ENCODE measurements around the gene RPL19. TPM values are rescaled to one million over a fixed set of nuclear protein-coding genes. Genes with fewer than 3 reads are reported as not detected.

Gene RPL19
- total and polyA plus RNA-seq, 8 donors = 925 to 1,714 (median 1,229) TPM

DNA sequence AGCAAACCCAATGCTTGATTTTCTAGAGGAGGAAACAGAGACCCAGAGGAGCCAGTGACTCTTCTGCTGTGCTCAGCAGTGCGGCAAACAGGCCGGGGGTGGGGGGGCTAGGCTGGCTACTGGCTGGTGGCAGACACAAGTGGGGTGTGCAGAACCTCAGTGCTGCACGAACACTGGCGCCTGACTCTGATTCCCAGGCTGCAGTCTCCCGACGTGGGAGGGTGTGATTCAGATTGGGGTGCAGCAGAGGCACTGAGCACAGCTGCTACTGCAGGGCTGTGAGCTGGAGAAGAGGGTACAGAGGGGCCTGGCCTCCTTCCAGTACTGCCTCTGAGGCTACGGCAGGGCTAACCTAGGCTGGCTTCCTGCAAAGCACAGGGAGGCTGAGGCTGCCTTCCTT lies 8.1 kb downstream of the RPL19 start:
- H3K27ac ChIP-seq = no peak overlapping the region
- no peaks in the 10 kb centered on the region for H3K9me3 ChIP-seq
- H3K4me3 ChIP-seq = no peak overlapping the region
- no peaks in the 10 kb centered on the region for H3K4me1 ChIP-seq
- TF ChIP-seq CTCF (IDR thresholded peaks at IDR 0.05) = no peak
- H3K36me3 ChIP-seq = peaks cover 5 to 20% (median 14%) of the 10 kb centered on the region in 3 donors
- ATAC-seq (no peak), DNase-seq (peak in 2 of 6 donors; percentile 30 to 47), FAIRE-seq (no peak)
- intact Hi-C loops (cut with DNase I) = no loop called here
- WGBS, 2 donors = 56 to 68% methylated on average over 7 of the region's 7 CpGs
- H3K27me3 ChIP-seq = no peaks in the 10 kb centered on the region

- no peak for TF ChIP-seq CTCF (IDR thresholded peaks at IDR 0.05)
- Histone ChIP-seq H3K36me3 (peaks cover 5 to 13% (median 6%) of the 10 kb centered on the region in 3 donors), H3K27me3 (no peaks in the 10 kb centered on the region), H3K4me3 (no peak overlapping the region), H3K4me1 (no peaks in the 10 kb centered on the region), H3K9me3 (no peaks in the 10 kb centered on the region), H3K27ac (no peak overlapping the region)
- FAIRE-seq (no peak), DNase-seq (peak in 1 of 6 donors; percentile 51), ATAC-seq (peak in 2 of 4 donors; percentile 4 to 21)
- whole genome bisulfite sequencing, 2 donors = 63 to 65% methylated on average over 8 of the region's 8 CpGs
- intact Hi-C loops (cut with DNase I) = no loop called here
These were observed 8.8 kb downstream of the RPL19 start for GRCh38 chr17:39208893-39209292.

DNA sequence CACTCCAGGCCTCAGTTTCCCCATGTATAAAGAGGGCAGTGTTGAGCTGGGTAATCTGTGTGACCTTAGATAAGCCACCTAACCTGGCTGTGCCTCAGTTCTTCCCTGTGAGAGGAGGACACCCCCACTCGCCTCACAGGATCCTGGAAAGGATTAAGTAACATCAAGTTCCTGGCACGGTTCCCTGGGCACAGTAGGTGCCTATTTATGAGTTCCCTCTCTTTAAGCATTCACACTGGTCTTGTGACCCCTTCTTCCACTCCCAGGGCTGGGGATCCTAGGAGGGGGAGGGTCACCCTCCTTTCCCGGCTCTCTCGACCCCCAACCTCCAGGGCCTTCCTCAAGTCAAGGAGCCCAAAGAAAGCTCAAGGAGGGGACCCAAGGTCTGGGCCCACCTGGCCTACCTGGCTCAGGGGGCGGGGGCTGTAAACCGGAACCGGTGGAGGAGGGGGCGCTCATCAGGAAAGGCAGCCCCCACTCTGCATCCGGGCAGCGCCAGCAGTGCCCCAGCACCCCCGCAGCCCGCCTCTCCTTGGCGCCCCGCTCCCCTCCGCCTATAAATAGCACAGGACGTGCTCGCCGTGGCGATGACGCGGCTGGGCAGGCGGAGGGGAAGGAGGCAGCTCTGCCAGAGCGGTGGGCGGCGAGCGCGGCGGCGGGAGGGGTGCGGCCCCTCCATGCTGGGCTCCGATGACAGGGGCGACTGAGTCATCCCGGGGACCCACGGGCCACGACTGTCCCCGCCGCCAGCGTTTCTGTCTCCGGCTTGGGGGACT lies 9.4 kb downstream of the RPL19 start:
- H3K36me3 ChIP-seq = peaks cover 0 to 7% (median 0%) of the 10 kb centered on the region in 3 donors
- no peaks in the 10 kb centered on the region for H3K9me3 ChIP-seq
- FAIRE-seq = no peak
- DNase-seq = peak in 3 of 6 donors; percentile 41 to 72 (median 47)
- intact Hi-C loops (cut with DNase I) = no loop called here
- H3K4me3 ChIP-seq = peak overlapping the region in 1 of 4 donors; percentile 32
- no peak overlapping the region for H3K27ac ChIP-seq
- 7 to 10% methylated on average over 36 to 39 of the region's 39 CpGs for WGBS, 2 donors
- H3K4me1 ChIP-seq = no peaks in the 10 kb centered on the region
- ATAC-seq = peak in 3 of 4 donors; percentile 21 to 67 (median 65)
- H3K27me3 ChIP-seq = no peaks in the 10 kb centered on the region
- TF ChIP-seq CTCF (IDR thresholded peaks at IDR 0.05) = no peak

DNA sequence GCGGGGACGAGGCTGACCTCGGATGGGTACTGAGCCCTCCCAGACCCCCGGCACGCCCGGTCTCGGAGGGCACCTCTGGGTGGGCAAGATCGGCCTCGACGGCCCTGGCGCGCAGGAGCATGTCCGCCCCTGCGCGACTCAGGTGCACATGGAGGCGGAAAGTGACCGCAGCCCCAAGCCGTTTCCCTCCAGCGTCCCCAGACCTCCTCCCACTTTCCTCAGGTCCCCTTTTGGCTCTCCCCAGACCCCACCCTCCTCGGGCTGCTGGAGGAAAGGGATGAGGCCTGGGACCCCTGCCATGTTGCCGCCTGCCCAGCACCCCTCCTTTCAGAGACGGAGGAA lies 10.0 kb downstream of the RPL19 start:
- 16 to 18% methylated on average over 20 to 22 of the region's 22 CpGs for WGBS, 2 donors
- peaks cover 0 to under 1% (median 0%) of the 10 kb centered on the region in 3 donors for H3K36me3 ChIP-seq
- peak overlapping the region in 1 of 4 donors; percentile 32 for H3K4me3 ChIP-seq
- ATAC-seq = no peak
- H3K27me3 ChIP-seq = no peaks in the 10 kb centered on the region
- no peak for FAIRE-seq
- H3K4me1 ChIP-seq = no peaks in the 10 kb centered on the region
- no peak for TF ChIP-seq CTCF (IDR thresholded peaks at IDR 0.05)
- H3K9me3 ChIP-seq = no peaks in the 10 kb centered on the region
- DNase-seq = peak in 1 of 6 donors; percentile 72
- intact Hi-C loops (cut with DNase I) = no loop called here
- H3K27ac ChIP-seq = no peak overlapping the region

- no peak for TF ChIP-seq CTCF (IDR thresholded peaks at IDR 0.05)
- FAIRE-seq (no peak), DNase-seq (no peak), ATAC-seq (no peak)
- Histone ChIP-seq H3K9me3 (no peaks in the 10 kb centered on the region), H3K4me3 (no peak overlapping the region), H3K27me3 (no peaks in the 10 kb centered on the region), H3K27ac (no peak overlapping the region), H3K36me3 (no peaks in the 10 kb centered on the region), H3K4me1 (no peaks in the 10 kb centered on the region)
- intact Hi-C loops (cut with DNase I) = no loop called here
- WGBS, 2 donors = 80% methylated on average over 11 of the region's 11 CpGs
These were observed 12.2 kb downstream of the RPL19 start for GRCh38 chr17:39212195-39212810.
